HG03469 (cell line): ENCODE data around the gene B4GALT5.
"Not testable (repeated sequence)": the region's sequence is repeated elsewhere in the genome, so short reads cannot be mapped to it uniquely, and the experiment has no call there.

Source experiments
- ATAC-seq: cut with Tn5 transposase; IDR thresholded peaks from one replicate; pipeline ENCODE4 v1.9.1; 2021; ENCODE audit warnings: mild to moderate bottlenecking, moderate library complexity, moderate number of reproducible peaks; ENCODE audit not compliant: unreplicated experiment

B4GALT5 gene

GRCh38 chr20:49737260-49737659 is 23.6 kb upstream of the B4GALT5 start:
- ATAC-seq = no peak

DNA sequence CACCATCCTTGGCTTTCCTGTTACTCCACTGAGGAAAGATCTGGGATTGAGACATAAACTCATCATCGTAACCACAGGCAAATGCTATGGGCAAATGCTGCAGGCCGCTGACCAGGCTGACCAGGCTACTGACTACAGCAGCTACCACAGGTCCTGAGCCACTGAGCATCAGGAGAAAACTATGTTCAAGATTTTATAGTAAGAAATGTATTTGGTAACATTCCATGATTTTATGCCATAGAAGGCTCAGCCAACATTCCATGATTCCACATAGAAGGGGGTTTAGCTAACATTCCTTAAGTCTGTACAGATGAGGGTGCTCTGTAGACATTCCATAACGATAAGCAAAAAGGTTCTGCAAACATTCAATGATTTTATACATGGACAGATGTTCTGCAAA is 16.1 kb upstream of the B4GALT5 start:
- no peak for ATAC-seq

GRCh38 chr20:49727894-49728885 is 14.5 kb upstream of the B4GALT5 start:
- ATAC-seq = no peak

GRCh38 chr20:49727478-49727877 is 13.8 kb upstream of the B4GALT5 start:
- ATAC-seq = no peak

GRCh38 chr20:49725694-49726093 is 12.0 kb upstream of the B4GALT5 start:
- ATAC-seq = no peak

DNA sequence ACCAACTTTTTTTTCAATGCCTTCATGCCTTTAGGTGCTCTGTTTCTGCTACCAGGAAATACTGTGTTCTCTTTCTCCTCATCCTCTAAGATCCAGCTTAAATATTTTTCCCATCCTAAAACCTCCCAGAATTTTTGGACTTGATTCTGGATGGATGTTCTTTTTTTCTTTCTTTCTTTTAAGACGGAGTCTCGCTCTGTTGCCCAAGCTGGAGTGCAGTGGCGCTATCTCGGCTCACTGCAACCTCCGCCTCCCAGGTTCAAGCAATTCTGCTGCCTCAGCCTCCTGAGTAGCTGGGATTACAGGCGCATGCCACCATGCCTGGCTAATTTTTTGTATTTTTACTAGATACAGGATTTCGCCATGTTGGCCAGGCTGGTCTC is 11.5 kb upstream of the B4GALT5 start:
- ATAC-seq = not testable (repeated sequence)

- ATAC-seq = no peak
These were observed 10.9 kb upstream of the B4GALT5 start for GRCh38 chr20:49724408-49725223.

DNA sequence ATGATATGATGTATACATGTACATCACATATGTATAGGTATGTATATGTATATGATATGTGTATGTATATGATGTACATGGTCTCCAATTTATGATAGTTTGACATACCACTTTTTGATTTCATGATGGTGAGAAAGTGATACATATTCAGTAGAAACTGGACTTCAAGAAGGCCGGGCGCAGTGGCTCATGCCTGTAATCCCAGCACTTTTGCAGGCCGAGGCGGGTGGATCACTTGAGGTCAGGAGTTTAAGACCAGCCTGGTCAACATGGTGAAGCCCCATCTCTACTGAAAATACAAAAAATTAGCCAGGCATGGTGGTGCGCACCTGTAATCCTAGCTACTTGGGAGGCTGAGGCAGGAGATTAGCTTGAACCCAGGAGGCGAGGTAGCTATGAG is 10.1 kb upstream of the B4GALT5 start:
- not testable (repeated sequence) for ATAC-seq

DNA sequence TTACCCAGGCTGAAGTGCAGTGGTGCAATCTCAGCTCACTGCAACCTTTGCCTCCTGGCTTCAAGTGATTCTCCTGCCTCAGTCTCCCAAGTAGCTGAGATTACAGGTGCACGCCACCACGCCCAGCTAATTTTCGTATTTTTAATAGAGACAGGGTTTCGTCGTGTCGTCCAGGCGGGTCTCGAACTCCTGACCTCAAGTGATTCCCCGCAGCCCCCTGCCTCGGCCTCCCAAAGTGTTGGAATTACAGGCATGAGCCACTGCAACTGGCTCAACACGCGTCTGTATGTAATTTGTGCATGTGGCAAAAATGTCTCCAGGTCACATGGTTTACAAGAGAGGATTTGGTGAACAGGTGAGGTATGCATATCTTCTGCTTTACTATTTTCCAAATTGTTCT is 7.6 kb upstream of the B4GALT5 start:
- not testable (repeated sequence) for ATAC-seq

- no peak for ATAC-seq
These were observed 1.8 kb upstream of the B4GALT5 start for GRCh38 chr20:49715466-49715865.

DNA sequence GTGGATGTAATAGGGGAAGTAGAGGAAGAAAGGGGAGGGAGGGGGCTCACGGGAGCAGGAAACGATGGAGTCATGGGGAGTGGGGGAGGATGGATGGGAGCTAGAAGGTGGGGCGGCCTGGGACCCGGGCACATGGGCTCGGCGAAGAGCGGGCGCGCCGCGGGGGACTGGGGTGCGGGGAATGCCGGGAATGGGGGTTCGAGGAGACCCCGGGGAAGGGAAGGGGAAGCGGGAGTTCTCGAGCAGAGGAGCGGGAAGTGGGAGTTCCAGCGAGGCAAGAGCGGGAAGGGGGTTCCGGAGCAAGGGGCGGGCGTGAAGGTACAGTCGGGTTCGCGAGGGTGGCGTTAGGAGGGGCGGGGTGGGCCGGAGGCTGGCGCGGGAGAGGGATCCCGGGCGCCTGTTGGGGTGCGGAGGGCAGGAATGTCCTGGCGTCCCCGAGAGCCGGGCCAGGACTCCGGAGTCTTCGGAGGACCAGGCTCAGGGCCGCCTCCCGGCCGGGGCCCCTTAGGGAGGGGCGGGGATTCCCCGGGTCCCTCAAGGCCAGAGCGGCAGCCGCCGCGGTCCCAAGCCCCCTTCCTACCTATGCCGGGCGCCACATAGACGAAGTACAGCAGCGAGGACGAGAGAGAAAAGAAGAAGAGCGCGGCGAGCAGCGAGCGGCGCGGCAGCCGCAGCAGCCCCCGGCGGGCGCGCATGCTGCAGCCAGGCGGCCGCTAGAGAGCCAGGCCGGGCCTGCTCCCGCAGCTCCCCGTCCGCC is 504 bp downstream of the B4GALT5 start:
- ATAC-seq = no peak

GRCh38 chr20:49712646-49712995 is 1.1 kb downstream of the B4GALT5 start:
- no peak for ATAC-seq

- ATAC-seq = no peak
These were observed 1.6 kb downstream of the B4GALT5 start for GRCh38 chr20:49712118-49712517.

DNA sequence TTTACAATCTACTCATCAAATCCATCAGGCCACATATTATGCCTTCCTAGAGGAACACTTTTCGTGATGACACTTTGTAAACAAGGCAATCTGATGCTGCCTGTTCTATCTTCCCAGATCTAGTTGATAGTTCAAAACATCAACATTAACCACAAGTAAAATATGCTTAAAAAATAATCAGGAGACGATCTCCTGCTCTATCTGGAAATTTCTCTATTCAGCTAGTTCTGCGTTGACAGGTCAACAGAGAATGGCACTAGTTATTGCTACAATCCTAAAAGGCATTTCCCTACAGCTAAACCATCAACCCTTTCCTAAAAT is 2.1 kb downstream of the B4GALT5 start:
- no peak for ATAC-seq

DNA sequence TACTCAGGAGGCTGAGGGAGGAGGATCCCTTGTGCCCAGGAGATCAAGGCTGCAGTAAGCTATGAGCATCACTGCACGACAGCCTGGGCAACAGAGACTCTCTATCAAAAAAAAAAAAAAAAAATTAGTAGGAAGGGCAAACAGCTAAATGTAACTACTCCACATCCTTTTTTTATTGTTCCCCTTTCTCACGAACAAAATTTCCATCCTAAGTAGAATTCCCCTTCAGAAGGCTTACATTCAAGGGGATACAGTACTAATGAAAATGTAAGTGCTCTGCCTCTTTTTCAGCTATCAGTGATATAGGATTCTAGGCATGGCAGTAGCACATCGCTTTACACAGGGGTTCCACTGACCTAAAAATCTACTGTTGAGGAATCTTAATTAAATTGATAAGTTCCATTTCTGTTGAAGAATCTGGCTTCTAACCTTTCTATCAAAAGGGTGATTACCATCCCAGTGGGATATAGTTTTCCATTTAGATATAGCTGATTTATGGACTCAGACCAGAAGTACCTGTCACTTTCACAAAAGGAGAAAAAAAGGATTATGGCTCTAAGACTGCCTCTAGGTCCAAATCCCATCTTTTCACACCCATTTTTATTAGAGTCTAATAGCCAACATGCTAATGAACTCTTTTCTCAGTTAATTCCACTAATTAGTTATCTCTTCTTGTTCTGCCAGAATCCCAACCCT is 2.6 kb downstream of the B4GALT5 start:
- no peak for ATAC-seq

DNA sequence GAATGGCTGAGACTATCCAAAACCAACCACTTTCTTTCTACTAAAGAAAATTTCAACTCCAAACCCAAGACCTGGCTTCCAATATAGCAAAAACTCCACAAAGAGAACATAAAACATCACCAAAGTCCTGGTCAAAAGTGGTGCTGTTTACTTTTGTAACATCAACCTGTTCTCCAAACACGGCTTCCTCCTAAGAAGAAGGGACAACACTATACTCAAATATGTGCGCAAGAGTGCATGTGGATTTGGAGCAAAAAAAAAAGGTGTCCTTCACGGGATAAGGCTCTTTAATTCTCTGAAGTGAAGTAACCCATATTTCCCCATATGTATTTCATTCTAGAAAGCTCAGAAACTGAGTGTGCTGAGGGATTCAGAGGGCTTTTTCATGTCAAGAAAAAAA is 6.6 kb downstream of the B4GALT5 start:
- no peak for ATAC-seq

DNA sequence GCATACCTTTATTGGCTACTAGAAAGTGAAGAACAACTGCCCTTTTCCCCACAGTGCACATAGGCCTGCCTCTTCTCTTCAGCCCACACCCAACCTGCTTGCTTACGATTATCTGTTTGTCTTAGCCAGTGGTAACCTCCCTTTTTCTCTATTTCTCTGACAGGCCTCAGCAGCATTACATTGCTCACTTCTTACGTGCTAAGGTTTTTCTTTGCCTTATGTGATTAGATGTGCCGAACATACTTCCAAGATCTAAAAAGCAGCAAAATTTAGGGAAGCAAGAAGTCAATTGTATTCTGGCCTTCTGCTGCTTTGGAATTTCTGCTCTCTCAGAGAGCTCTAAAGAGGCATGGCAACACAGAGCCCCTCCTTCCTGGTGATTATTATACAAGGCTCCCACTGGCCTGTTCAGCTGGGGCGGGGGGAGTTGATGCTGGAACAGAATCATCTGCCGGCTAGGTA is 7.0 kb downstream of the B4GALT5 start:
- ATAC-seq = no peak

- ATAC-seq = not testable (repeated sequence)
These were observed 7.8 kb downstream of the B4GALT5 start for GRCh38 chr20:49705893-49706292.

- no peak for ATAC-seq
These were observed 8.3 kb downstream of the B4GALT5 start for GRCh38 chr20:49705358-49705757.

- no peak for ATAC-seq
These were observed 8.7 kb downstream of the B4GALT5 start for GRCh38 chr20:49704932-49705336.

GRCh38 chr20:49701916-49702315 is 11.8 kb downstream of the B4GALT5 start:
- ATAC-seq = no peak
